ENCODE measurements around the gene SLC35E1.
"Not testable (repeated sequence)": the region's sequence is repeated elsewhere in the genome, so short reads cannot be mapped to it uniquely, and the experiment has no call there.

DNA sequence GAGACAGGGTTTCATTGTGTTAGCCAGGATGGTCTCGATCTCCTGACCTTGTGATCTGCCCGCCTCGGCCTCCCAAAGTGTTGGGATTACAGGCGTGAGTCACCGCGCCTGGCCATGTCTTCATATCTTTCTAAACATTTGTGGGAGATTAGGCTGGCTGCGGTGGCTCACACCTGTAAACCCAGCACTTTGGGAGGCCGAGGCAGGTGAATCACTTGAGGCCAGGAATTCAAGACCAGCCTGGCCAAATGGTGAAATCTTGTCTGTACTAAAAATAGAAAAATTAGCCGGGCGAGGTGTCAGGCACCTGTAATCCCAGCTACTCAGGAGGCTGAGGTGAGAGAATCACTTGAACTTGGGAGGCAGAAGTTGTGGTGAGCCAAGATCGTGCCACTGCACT is 66.1 kb downstream of the SLC35E1 start:
- TF ChIP-seq CTCF, POLR2A (IDR thresholded peaks at IDR 0.05): not testable (repeated sequence)
